SK-N-MC (cell line): ENCODE data around the gene SLC6A12.

Experiments used
- DNase-seq: peaks from one replicate; pipeline ENCODE4 v3.0.0-alpha.2; 2011; ENCODE audit warnings: low read depth, low spot score
- H3K27ac ChIP-seq: fragments of 200-600 bp; sonication (generic); 2 replicates; pipeline ENCODE4 v1.5.1; 2016; ENCODE audit warnings: mixed run types
- H3K36me3 ChIP-seq: fragments of 200-600 bp; sonication (generic); 2 replicates; pipeline ENCODE4 v1.6.1; 2017; ENCODE audit warnings: antibody characterized with exemption, low read length, mixed read lengths; ENCODE audit not compliant: insufficient read depth
- H3K4me3 ChIP-seq: fragments of 200-600 bp; sonication (generic); 2 replicates; pipeline ENCODE4 v1.5.1; 2016
- H3K9ac ChIP-seq: fragments of 200-600 bp; sonication (generic); 2 replicates; pipeline ENCODE4 v1.8.0; 2017; ENCODE audit warnings: mixed run types, mixed read lengths; ENCODE audit not compliant: insufficient read length
- H3K9me3 ChIP-seq: fragments of 200-600 bp; sonication (generic); 2 replicates; pipeline ENCODE4 v1.6.1; 2017; ENCODE audit warnings: low read depth, mild to moderate bottlenecking, antibody characterized with exemption, low read length, moderate library complexity, mixed read lengths
- EZH2 ChIP-seq: fragments of 200-600 bp; sonication (generic); IDR thresholded peaks from one replicate; pipeline ENCODE4 v1.6.1; 2017; ENCODE audit warnings: antibody characterized with exemption
- FOXP2 ChIP-seq: optimal IDR thresholded peaks from 2 replicates; pipeline ENCODE3; 2011; ENCODE audit warnings: mild to moderate bottlenecking, moderate library complexity; ENCODE audit not compliant: insufficient read depth; ENCODE audit errors: extremely low read length, control extremely low read depth
- POLR2AphosphoS5 ChIP-seq: IDR thresholded peaks from 2 replicates; pipeline ENCODE4 v1.6.1; 2012; ENCODE audit warnings: mild to moderate bottlenecking, low read depth, low read length, borderline replicate concordance

Gene SLC6A12

DNA sequence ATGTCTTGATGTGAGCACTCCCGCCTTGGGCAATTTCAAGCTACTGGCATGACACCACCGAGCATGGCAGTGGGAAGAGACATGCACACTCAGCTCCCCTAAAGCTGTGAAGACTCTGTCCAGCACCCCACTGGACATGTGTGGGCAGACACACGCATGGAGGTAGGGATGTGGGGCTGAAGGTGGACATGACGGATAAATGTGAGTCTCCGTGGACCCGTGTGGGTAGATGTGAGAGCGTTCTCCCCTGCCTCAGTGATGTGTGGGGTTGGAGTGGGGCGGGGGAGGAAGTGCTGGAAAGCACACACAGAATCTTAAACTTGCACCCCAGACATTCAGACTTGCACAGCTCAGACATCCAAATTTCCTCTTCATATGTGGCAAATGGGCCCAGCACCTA, 12.6 kb downstream of the SLC6A12 start:
- no peak for TF ChIP-seq FOXP2
- no peak for DNase-seq
- no peaks in the 10 kb centered on the region for H3K36me3 ChIP-seq
- no peak overlapping the region for H3K4me3 ChIP-seq
- H3K27ac ChIP-seq, result no peak overlapping the region
- H3K9me3 ChIP-seq, result no peaks in the 10 kb centered on the region
- no peak overlapping the region for H3K9ac ChIP-seq

DNA sequence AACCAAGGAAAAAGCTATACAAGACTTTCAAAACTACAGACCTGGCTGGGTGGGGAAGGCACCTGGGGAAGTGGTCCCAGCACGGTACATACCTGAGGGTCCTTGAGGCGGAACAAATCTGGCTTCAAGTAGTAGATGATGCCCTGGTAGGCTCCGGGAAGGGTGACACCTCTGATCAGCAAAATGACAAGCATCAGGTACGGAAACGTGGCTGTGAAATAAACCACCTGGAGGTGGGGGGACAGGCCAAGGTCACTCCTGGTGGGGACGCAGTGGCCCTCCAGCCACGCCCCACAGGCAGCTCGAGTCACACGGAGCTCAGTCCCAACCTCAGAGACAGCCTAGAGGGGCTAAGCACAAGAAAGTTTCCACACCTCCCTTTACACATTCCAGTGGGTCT, 15.3 kb downstream of the SLC6A12 start:
- H3K36me3 ChIP-seq, result no peaks in the 10 kb centered on the region
- H3K9me3 ChIP-seq, result no peaks in the 10 kb centered on the region
- no peak overlapping the region for H3K27ac ChIP-seq
- TF ChIP-seq POLR2AphosphoS5 (no peak), FOXP2 (no peak), EZH2 (no peak)
- no peak for DNase-seq
- H3K9ac ChIP-seq, result no peak overlapping the region
- no peak overlapping the region for H3K4me3 ChIP-seq

DNA sequence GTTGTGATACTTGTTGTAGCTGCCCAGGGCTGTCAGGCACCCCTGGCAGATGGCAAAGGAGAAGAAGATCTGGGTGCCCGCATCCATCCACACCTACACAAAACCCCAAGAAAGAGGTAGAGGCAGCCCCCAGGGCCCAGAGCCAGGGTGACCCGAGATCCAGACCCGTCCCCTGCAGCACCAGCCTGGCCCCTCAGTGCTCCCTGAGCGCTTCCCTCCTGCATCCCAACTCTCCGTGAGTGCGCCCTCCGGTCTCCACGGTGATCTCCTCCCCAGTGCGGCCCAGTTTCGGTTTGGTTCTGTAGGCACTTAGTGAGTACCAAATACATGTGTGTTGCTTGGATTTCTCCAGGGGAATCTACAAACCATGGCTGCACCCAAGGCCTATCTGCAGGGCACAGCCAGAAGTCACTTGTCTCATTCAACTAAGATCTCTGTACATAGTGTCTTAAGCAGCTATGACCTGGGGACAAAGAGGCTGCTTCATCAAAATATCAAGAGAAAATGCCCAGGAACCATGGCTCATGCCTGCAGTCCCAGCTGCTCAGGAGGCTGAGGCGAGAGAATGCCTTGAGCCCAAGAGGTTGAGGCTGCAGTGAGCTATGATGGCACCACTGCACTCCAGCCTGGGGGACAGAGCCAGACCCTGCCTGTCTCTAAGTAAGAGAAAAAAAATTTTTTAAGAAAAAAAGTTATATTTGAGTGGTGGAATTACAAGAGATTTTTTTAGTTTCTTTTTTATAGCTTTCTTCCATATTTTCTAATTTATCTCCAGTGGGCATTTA, 15.9 kb downstream of the SLC6A12 start:
- H3K9me3 ChIP-seq, result no peaks in the 10 kb centered on the region
- H3K4me3 ChIP-seq, result no peak overlapping the region
- TF ChIP-seq POLR2AphosphoS5 (no peak), FOXP2 (no peak), EZH2 (no peak)
- H3K9ac ChIP-seq, result no peak overlapping the region
- DNase-seq, result no peak
- H3K27ac ChIP-seq, result no peak overlapping the region
- no peaks in the 10 kb centered on the region for H3K36me3 ChIP-seq

DNA sequence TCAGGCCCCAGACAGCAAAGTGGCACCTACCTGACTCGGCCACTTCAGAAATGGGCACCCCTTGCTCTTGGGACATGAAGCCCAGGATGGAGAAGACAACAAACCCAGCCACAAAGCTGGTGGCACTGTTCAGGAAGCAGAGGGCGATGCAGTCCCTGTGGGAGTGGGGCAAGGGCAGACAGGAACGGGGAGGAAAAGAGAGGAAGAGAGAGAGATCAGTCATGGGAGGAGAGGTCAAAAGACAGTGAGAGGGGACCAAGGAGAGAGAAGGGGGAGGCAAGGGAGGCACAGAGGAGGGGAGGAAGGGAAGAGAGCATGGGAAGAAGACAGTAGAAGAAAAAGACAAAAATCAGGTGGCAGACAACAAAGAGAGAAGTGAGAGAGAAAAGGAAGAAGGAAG, 16.6 kb downstream of the SLC6A12 start:
- H3K9ac ChIP-seq, result no peak overlapping the region
- no peaks in the 10 kb centered on the region for H3K9me3 ChIP-seq
- no peak overlapping the region for H3K27ac ChIP-seq
- H3K36me3 ChIP-seq, result no peaks in the 10 kb centered on the region
- no peak overlapping the region for H3K4me3 ChIP-seq
- no peak for DNase-seq
- TF ChIP-seq FOXP2 (no peak), POLR2AphosphoS5 (no peak), EZH2 (no peak)

DNA sequence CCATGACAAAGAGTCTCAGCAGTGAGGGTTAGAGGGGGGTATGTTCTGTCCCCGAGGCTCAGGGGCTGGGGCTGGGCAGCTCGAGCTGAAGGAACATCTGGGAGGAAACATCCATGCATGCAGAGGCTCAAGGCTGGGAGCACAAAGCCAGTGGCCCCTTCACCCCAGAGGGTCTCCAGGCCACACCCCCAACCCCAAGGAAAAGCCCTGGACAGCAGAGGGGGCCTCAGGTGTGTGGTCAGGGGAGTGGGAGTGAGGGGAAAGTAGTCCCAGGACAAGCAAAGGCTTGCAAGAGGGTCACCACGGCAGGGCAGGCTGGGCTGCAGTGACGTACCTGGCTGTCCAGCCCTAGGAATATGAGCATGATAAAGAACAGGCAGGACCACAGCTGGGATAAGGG, 17.5 kb downstream of the SLC6A12 start:
- no peak overlapping the region for H3K9ac ChIP-seq

GRCh38 chr12:195951-196350, 18.0 kb downstream of the SLC6A12 start:
- DNase-seq, result no peak
- no peak overlapping the region for H3K27ac ChIP-seq
- no peaks in the 10 kb centered on the region for H3K9me3 ChIP-seq
- TF ChIP-seq POLR2AphosphoS5 (no peak), FOXP2 (no peak), EZH2 (no peak)
- H3K4me3 ChIP-seq, result no peak overlapping the region
- H3K9ac ChIP-seq, result no peak overlapping the region
- no peaks in the 10 kb centered on the region for H3K36me3 ChIP-seq

More for the DNA sequence above, 17.5 kb downstream of the SLC6A12 start:
- TF ChIP-seq FOXP2 (no peak), EZH2 (no peak), POLR2AphosphoS5 (no peak)
- no peak for DNase-seq
- Histone ChIP-seq H3K27ac (no peak overlapping the region), H3K9me3 (no peaks in the 10 kb centered on the region), H3K4me3 (no peak overlapping the region), H3K36me3 (no peaks in the 10 kb centered on the region)

- no peak for DNase-seq
- H3K9ac ChIP-seq, result no peak overlapping the region
Measured at GRCh38 chr12:195156-195555, 18.8 kb downstream of the SLC6A12 start.

DNA sequence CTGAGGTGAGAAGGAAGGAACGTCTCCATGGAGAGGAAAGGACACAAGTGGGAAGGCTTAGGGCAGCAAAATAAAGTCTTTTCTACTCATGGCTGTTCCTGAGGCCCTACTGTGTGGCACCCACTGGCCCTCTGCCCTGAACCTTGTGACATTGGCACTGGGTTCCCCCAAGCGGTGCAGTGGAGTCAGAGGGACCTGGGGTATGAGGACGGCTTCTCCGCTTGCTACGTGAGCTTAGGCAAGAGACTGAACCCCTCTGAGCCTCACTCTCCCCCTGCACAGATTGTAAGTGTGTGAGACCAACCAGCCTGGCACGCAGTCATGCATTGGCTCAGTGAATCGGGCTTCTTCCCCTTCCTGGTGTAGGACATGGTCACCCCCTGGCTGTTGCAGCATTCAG, 19.7 kb downstream of the SLC6A12 start:
- no peaks in the 10 kb centered on the region for H3K9me3 ChIP-seq
- H3K9ac ChIP-seq, result no peak overlapping the region
- H3K4me3 ChIP-seq, result no peak overlapping the region
- DNase-seq, result no peak
- no peaks in the 10 kb centered on the region for H3K36me3 ChIP-seq
- H3K27ac ChIP-seq, result no peak overlapping the region
- TF ChIP-seq EZH2, result no peak
- TF ChIP-seq FOXP2, result no peak
- no peak for TF ChIP-seq POLR2AphosphoS5

More at GRCh38 chr12:195156-195555, 18.8 kb downstream of the SLC6A12 start:
- Histone ChIP-seq H3K36me3 (no peaks in the 10 kb centered on the region), H3K9me3 (no peaks in the 10 kb centered on the region), H3K27ac (no peak overlapping the region), H3K4me3 (no peak overlapping the region)
- no peak for TF ChIP-seq EZH2
- no peak for TF ChIP-seq POLR2AphosphoS5
- no peak for TF ChIP-seq FOXP2

DNA sequence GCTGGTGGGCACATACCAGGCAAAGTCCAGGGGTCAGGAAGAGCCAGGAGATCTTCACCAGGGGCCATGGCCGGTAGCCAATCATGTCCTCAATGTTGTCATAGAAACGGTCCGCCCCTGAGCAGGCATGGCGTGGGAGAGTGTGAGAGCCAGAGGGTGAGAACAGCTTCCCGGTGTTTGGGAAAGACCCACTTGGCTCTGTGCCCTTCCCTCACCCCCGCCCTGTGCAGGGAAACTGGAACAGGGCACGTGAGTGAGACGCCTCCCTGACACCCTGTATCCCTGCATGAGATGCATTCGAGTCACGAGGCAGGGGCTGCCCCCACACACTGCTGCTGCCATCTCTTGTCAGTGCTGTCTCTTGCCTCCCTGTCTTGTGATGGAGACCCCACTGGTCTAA, 20.7 kb downstream of the SLC6A12 start:
- H3K27ac ChIP-seq, result no peak overlapping the region
- no peak for DNase-seq
- H3K4me3 ChIP-seq, result no peak overlapping the region

More for the DNA sequence above, 20.7 kb downstream of the SLC6A12 start:
- Histone ChIP-seq H3K9ac (no peak overlapping the region), H3K9me3 (no peaks in the 10 kb centered on the region), H3K36me3 (no peaks in the 10 kb centered on the region)
- TF ChIP-seq POLR2AphosphoS5, result no peak
- no peak for TF ChIP-seq EZH2
- no peak for TF ChIP-seq FOXP2
